Activated CD4-positive, alpha-beta T cell treated with anti-CD3 and anti-CD28 coated beads for 24 hours (primary cell): ENCODE data around the gene RAI2.

Experiments
- DNase-seq, 2 donors: peaks; one replicate each; pipeline ENCODE4 v3.0.0-alpha.2; 2020; ENCODE audit warnings: low read depth in 2 of 2

Gene RAI2

DNA sequence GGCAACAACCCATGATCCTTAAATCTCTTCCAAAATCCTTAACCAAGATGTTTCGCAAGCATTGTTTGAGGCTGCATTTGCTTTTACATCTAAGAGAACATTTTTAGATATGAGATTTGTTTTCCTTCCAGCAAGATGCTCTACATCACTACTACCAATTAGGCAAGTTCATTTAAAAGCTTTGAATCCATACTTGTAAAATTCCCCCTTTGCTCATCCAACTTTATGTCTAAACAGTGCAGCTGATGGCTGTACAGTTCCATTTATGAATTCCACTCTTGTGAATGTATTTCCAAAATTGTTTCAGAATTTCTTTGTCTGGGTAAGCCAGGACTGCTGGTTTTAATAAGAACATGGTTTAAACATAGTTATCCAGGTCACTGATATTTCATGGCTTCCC is 31.5 kb downstream of the RAI2 start:
- DNase-seq = no peak

GRCh38 chrX:17828171-17828570 is 32.9 kb downstream of the RAI2 start:
- DNase-seq = no peak

GRCh38 chrX:17826609-17827496 is 34.2 kb downstream of the RAI2 start:
- no peak for DNase-seq

GRCh38 chrX:17824980-17825379 is 36.1 kb downstream of the RAI2 start:
- DNase-seq = no peak

DNA sequence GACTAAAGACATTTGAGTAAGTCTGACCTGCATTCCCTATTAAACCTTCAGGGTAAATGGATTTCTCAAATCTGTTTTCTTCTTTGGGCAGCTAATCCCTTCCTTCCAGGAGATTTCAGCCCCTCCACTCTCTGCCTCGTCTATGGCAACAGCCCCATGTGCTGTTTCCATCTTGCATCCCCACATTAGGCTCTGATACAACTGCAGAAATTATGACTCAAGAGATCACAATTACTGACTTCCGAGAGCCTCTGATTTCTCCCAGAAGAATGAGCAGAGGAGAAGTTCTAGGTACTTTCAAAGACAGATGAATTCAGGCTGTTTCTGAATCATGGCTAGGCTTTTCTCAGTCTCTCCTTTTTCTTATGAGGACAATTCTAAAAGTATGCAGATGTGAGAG is 38.7 kb downstream of the RAI2 start:
- no peak for DNase-seq

- no peak for DNase-seq
Measured at GRCh38 chrX:17820100-17820499, 41.0 kb downstream of the RAI2 start.

DNA sequence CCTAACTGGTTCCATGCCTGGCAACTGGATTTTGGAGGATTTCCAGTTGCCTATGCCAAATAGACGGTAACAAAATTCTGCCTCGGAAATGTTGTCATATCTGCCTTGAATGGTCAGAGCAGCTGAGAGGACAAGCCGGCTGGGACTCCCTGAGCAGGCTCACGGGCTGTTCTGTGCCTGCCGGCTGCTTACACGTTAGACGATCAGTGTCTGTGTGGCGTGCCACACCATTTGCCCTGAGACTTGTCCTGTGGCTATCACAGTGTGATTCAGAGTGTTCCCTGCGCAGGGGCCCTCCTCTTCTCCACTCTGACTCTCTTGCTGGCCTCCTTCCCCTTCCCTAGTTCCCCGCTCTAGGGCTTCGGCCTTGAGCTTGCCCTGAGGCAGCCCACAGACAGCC is 42.4 kb downstream of the RAI2 start:
- DNase-seq = no peak

GRCh38 chrX:17817251-17817650 is 43.8 kb downstream of the RAI2 start:
- no peak for DNase-seq

- no peak for DNase-seq
Measured at GRCh38 chrX:17814557-17814956, 46.5 kb downstream of the RAI2 start.

- DNase-seq = no peak
Measured at GRCh38 chrX:17814059-17814458, 47.0 kb downstream of the RAI2 start.

DNA sequence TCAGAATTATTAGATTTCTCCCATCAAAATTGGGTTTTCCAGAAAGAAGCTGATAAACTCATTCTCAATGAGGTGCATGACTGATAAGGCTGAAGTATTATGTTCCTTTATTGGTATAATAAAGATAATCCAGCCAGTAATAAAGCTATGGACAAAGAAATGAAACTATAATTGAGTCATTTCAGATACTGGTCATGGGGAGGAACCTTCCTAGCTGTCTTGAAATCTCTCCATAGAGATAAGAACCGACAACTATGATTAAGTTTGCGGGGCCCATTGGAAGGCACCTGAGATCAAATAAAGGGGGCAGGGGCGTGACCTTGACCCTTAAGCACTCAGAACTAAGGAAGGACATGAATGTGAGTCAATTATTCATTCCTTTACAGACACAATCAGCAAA is 47.8 kb downstream of the RAI2 start:
- no peak for DNase-seq

DNA sequence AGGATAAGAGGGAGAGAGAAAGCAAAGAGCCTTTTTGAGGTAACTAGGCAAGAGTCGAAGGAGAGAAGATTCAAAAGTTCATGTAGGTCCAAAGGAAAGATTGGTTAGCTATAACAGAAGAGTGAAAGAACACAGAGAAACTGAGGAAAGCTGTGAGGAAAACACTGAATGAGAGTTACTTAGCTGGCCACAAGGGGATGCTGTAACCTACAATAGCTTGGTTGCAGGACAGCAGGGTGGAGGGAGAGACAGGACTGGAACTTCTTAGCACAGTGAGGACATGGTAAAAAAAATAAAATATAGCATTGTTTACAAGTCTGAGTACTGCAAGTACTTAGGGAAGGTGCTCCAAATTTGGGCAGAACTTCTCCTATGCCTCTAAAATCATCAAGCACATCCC is 48.3 kb downstream of the RAI2 start:
- no peak for DNase-seq

GRCh38 chrX:17809984-17810383 is 51.1 kb downstream of the RAI2 start:
- no peak for DNase-seq

DNA sequence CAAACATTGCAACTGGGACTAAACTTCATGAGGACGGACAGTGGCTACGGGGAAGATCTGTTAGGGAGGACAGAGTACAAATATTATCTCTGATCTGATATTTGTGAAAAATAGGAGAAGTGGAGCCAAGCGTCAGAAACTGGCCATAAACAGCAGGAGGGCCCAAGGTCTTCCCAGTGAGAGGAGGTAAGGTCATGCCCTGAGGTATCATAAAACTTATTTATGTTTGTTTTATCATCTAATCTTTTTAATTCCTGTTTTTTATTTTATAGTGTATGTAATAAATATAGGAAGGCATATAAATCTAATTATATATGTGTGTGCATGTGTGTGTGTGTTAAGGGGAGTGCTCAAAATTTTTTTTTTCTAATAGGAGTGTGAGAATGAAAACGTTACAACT is 51.8 kb downstream of the RAI2 start:
- no peak for DNase-seq

DNA sequence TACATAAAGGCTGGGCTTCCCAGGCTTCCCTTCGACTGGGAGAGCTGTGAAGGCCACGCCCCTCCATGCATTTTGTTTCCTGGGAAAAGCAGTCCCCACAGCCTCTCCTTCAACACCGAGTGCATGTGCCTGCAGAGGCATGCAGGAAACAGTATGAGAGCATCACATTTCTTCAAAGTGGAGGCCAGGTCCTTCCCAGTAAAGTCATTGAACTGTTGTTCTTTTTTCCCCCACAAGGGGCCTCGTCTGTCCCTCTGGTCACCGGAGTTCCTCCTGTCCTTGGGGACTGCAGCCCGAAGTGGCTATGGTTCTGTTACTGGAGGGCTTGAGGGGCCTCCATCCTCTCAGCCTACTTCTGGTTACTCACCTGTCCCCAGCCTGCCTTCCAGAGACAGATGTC is 56.0 kb downstream of the RAI2 start:
- DNase-seq = no peak

- DNase-seq = no peak
Measured at GRCh38 chrX:17803449-17803848, 57.6 kb downstream of the RAI2 start.

GRCh38 chrX:17802756-17803155 is 58.3 kb downstream of the RAI2 start:
- DNase-seq = no peak

DNA sequence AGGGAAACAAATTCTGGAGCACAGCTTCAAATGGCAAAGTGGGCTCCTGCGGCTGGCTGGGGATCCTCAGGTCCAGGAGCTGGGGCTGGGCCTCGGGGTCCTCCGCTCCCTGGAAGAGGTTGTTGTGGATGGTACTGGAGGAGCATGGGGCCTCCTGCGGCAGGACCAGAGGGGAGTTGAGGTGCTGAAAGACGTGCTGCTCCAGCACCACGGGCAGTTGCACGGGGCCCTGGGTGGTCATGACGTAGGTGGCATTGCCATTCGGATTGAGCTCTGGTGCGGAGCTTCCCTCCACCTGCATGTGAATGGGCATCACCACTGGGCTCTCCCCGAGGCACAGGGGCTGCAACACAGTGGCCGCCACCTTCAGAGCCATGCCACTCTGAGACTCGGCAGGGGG is 59.7 kb downstream of the RAI2 start:
- DNase-seq = no peak

DNA sequence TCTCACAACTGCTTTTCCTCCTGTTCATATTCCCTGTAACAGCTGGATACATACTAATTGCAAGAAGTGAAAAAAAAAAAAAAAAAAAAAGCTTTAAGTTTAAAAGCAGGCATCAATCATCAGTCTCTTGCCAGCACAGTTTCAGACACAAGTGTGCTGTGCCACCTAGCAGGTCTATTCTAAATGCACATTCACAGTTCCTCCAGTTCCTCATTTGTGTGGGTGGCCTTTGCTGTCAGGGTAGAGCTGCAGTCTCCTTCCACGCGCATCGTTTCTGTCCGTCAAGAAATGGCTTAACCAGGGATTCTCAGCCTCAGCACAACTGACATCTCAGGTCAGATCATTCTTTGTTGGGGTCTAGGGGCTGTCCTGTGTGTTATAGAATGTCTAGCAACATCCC is 62.2 kb downstream of the RAI2 start:
- no peak for DNase-seq

DNA sequence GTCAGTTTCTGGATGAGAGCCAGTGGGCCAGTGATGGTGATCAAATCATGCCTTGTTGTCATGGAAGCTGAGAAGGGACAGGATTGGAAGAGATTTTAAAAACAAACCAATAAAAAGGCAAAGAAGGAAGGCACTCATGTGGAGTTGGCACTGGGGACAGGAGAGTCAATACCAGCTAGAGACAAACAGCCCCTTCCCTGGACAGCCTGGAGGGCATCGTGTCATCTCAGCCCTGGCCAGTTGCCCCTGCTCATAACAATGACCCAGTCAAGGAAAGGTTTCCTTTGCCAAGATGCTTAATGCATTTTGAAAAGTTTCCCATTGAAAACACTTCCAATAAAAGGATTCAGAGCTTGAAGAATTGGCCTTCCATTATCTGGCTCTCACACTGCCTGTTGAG is 68.3 kb downstream of the RAI2 start:
- no peak for DNase-seq

DNA sequence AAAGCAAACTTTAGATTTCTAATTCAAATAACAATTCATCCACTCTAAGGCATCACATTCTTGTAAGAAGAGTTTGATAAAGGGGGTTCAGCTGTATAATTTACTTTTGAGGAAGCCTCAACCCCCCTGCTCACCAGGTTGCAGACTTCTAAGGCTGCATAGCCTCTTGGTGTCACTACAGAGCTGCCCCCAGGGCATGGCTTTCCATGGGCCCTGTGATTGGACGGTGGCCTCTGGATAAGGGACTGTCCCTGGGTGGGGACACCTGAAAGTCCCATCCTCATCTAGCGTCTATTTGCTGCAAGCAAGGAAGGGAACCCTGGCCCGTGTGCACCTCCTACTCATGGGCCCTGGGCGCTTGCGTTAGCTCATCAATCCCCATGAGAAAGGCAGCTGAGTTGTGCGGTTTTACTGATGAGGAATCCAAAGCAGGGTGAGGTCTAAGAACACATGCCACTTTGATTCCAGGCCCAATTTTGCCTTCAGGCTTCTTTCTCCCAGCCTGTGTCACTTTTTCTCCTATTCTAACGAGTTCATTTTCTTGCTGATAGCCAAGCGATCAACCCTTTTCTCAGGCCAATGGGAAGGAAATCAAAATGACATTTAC is 72.0 kb downstream of the RAI2 start:
- DNase-seq = no peak

DNA sequence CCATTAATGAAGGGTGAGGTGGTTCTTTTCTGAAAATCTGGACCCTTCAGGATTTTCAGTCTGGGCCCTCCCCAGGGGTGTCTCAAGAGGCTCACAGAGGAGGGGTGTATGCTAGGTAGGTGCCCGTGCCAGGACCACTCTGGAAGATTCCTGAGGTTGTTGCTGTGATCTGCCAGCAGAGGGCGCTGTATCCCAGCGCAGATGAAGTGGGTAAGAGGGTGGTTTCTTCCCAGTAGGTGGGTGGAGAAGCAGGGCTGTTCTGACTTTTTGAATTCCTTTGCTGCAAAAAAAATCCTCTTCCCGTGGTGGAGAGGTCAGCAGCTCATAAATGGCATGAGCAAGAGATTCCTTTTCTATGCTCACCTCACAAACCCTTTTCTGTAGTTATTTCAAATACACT is 72.7 kb downstream of the RAI2 start:
- DNase-seq = peak in 1 of 2 donors; percentile 22

DNA sequence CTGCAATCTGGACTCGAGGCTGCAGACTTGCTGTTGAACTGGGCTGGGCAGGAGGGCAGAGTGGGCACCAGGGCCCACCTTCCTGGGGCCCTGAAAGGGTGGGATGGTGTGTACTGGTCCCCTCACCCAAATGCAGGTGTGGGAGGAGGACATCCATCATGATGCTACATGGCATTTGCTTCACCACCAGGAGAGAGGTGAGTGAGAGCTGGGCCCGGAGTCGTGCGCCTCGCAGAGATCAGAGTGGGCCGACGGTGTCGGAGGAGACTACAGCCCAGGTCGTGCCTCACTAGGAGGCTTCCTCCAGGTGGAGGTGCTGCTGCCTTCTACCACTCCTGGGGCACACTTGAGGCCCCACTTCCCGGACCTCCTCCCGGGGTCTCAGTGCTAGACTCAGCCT is 73.5 kb downstream of the RAI2 start:
- DNase-seq = no peak
